ENCODE results near the gene CDK4.

The CDK4 gene

GRCh38 chr12:57796996-57797395 lies 44.9 kb upstream of the CDK4 start:
- DNase-seq, result no peak
- no peaks in the 10 kb centered on the region for H3K9me2 ChIP-seq (replicated peaks; ENCODE audit: insufficient read depth, low read length)
- no peak overlapping the region for H3K4me2 ChIP-seq (ENCODE audit: low read depth, low read length)
- H2AFZ ChIP-seq (ENCODE audit: low read length), result no peak overlapping the region
- no peak overlapping the region for H3K4me3 ChIP-seq (ENCODE audit: low read length)
- H3K4me1 ChIP-seq (ENCODE audit: low read length), result no peaks in the 10 kb centered on the region
- H3K36me3 ChIP-seq (replicated peaks; ENCODE audit: insufficient read depth, low read length), result 0 out of 2 replicates have a peak, but pooled peaks cover 14% of the 10 kb centered on the region
- H3K27ac ChIP-seq (ENCODE audit: low read length), result no peak overlapping the region
- no peak for TF ChIP-seq EZH2 (optimal IDR thresholded peaks at IDR 0.05; ENCODE audit: low read depth, low read length)
- TF ChIP-seq, protein P1, sequence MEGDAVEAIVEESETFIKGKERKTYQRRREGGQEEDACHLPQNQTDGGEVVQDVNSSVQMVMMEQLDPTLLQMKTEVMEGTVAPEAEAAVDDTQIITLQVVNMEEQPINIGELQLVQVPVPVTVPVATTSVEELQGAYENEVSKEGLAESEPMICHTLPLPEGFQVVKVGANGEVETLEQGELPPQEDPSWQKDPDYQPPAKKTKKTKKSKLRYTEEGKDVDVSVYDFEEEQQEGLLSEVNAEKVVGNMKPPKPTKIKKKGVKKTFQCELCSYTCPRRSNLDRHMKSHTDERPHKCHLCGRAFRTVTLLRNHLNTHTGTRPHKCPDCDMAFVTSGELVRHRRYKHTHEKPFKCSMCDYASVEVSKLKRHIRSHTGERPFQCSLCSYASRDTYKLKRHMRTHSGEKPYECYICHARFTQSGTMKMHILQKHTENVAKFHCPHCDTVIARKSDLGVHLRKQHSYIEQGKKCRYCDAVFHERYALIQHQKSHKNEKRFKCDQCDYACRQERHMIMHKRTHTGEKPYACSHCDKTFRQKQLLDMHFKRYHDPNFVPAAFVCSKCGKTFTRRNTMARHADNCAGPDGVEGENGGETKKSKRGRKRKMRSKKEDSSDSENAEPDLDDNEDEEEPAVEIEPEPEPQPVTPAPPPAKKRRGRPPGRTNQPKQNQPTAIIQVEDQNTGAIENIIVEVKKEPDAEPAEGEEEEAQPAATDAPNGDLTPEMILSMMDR (IDR thresholded peaks at IDR 0.05; ENCODE audit: low read length), result no peak
- TF ChIP-seq EZH2phosphoT487 (IDR thresholded peaks at IDR 0.05; ENCODE audit: low read length), result no peak
- no peak overlapping the region for H3K9ac ChIP-seq (ENCODE audit: low read length)
- H4K20me1 ChIP-seq (ENCODE audit: insufficient read depth, low read length), result no peaks in the 10 kb centered on the region
- H3K79me2 ChIP-seq (ENCODE audit: low read length), result peaks cover 9% of the 10 kb centered on the region
- no peaks in the 10 kb centered on the region for H3K27me3 ChIP-seq (replicated peaks; ENCODE audit: insufficient read depth, low read length)
- no peaks in the 10 kb centered on the region for H3F3A ChIP-seq (ENCODE audit: insufficient read depth, low read length)
- no peaks in the 10 kb centered on the region for H3K9me3 ChIP-seq (replicated peaks; ENCODE audit: insufficient read depth, low read length)

- Histone ChIP-seq H3K79me2 (ENCODE audit: low read length) (peaks cover 9% of the 10 kb centered on the region), H3K4me2 (ENCODE audit: low read depth, low read length) (no peak overlapping the region), H3K27me3 (replicated peaks; ENCODE audit: insufficient read depth, low read length) (no peaks in the 10 kb centered on the region), H3K4me1 (ENCODE audit: low read length) (no peaks in the 10 kb centered on the region), H3K9me3 (replicated peaks; ENCODE audit: insufficient read depth, low read length) (no peaks in the 10 kb centered on the region), H3K27ac (ENCODE audit: low read length) (no peak overlapping the region), H3K9me2 (replicated peaks; ENCODE audit: insufficient read depth, low read length) (no peaks in the 10 kb centered on the region), H3K4me3 (ENCODE audit: low read length) (no peak overlapping the region), H3K36me3 (replicated peaks; ENCODE audit: insufficient read depth, low read length) (0 out of 2 replicates have a peak, but pooled peaks cover 14% of the 10 kb centered on the region), H3K9ac (ENCODE audit: low read length) (no peak overlapping the region), H4K20me1 (ENCODE audit: insufficient read depth, low read length) (no peaks in the 10 kb centered on the region), H3F3A (ENCODE audit: insufficient read depth, low read length) (no peaks in the 10 kb centered on the region), H2AFZ (ENCODE audit: low read length) (no peak overlapping the region)
- DNase-seq, result no peak
- TF ChIP-seq, protein P1 (IDR thresholded peaks at IDR 0.05; ENCODE audit: low read length), result no peak
- TF ChIP-seq EZH2 (optimal IDR thresholded peaks at IDR 0.05; ENCODE audit: low read depth, low read length) (no peak), EZH2phosphoT487 (IDR thresholded peaks at IDR 0.05; ENCODE audit: low read length) (no peak)
These were observed 43.2 kb upstream of the CDK4 start for GRCh38 chr12:57795354-57795753.

DNA sequence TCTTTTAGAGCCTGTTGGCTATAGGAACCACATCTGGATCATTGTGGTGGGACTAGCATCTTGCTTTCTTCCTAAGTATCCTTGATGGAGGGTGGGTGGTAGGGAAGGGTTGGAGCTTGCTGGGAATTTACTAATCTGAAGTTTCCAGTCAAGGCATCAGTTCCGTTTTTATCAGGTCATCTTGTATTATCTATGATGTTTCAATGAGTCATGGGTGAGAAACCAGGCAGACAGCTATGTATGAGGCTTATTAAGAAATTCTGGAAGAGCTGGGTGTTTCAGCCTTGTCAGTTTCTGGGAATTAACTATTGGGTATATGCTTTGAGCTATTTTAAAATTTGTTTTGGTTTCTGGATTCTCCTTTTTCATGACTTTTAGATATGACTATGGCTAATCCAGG lies 41.8 kb upstream of the CDK4 start:
- Histone ChIP-seq H2AFZ (ENCODE audit: low read length) (no peak overlapping the region), H3K9me2 (replicated peaks; ENCODE audit: insufficient read depth, low read length) (no peaks in the 10 kb centered on the region), H3K9me3 (replicated peaks; ENCODE audit: insufficient read depth, low read length) (no peaks in the 10 kb centered on the region), H3K79me2 (ENCODE audit: low read length) (peaks cover 9% of the 10 kb centered on the region), H4K20me1 (ENCODE audit: insufficient read depth, low read length) (no peaks in the 10 kb centered on the region), H3K27ac (ENCODE audit: low read length) (no peak overlapping the region), H3K36me3 (replicated peaks; ENCODE audit: insufficient read depth, low read length) (0 out of 2 replicates have a peak, but pooled peaks cover 11% of the 10 kb centered on the region), H3F3A (ENCODE audit: insufficient read depth, low read length) (no peaks in the 10 kb centered on the region), H3K9ac (ENCODE audit: low read length) (no peak overlapping the region), H3K4me1 (ENCODE audit: low read length) (no peaks in the 10 kb centered on the region), H3K4me3 (ENCODE audit: low read length) (no peak overlapping the region), H3K4me2 (ENCODE audit: low read depth, low read length) (no peak overlapping the region), H3K27me3 (replicated peaks; ENCODE audit: insufficient read depth, low read length) (no peaks in the 10 kb centered on the region)
- no peak for DNase-seq
- TF ChIP-seq EZH2 (optimal IDR thresholded peaks at IDR 0.05; ENCODE audit: low read depth, low read length), result no peak
- TF ChIP-seq, protein P1 (IDR thresholded peaks at IDR 0.05; ENCODE audit: low read length), result no peak
- no peak for TF ChIP-seq EZH2phosphoT487 (IDR thresholded peaks at IDR 0.05; ENCODE audit: low read length)
